GM12878 (cell line): Measurements from ENCODE around the gene SLC25A11. TPM values are rescaled to one million over a fixed set of nuclear protein-coding genes. Genes with fewer than 3 reads are reported as not detected.
A peak's percentile ranks its signal among the peaks of the same experiment; 100 is the strongest.

ENCODE experiments used
- ATAC-seq: fragments of 200-7000 bp; cut with Tn5 transposase; 3 replicates; pipeline ENCODE4 v1.9.1; 2020; ENCODE audit warnings: mild to moderate bottlenecking, moderate library complexity
- BruUV-seq: library from RNA; stranded (reverse); fragments of 400-500 nt; replicated peaks from 2 replicates; lab custom pipeline; 2021; lab: Mats Ljungman, UMichigan
- CTCF ChIA-PET: fragments of 300-600 bp; sonication (Branson Sonifier 250); formaldehyde crosslinking; extraction: SDS; loops from one replicate; lab custom pipeline; 2021; ENCODE audit warnings: inconsistent platforms; lab: Yijun Ruan, JAX
- POLR2A ChIA-PET: fragments of 350-600 bp; formaldehyde crosslinking; extraction: SDS; loops from one replicate; lab custom pipeline; 2021; ENCODE audit warnings: inconsistent platforms; lab: Charles Lee
- RAD21 ChIA-PET: fragments of 300-600 bp; sonication (Branson Sonifier 250); formaldehyde crosslinking; loops from one replicate; lab custom pipeline; 2023; ENCODE audit warnings: antibody characterized with exemption; ENCODE audit not compliant: unreplicated experiment; lab: Charles Lee
- SMC1A ChIA-PET: fragments of 300-600 bp; sonication (Branson Sonifier 250); formaldehyde crosslinking; loops from one replicate; lab custom pipeline; 2023; ENCODE audit not compliant: unreplicated experiment, uncharacterized antibody; lab: Charles Lee
- DNase-seq: peaks from one replicate; pipeline ENCODE4 v3.0.0-alpha.2; 2011; ENCODE audit warnings: low read depth, low spot score
- FAIRE-seq: peaks from 3 replicates; lab custom pipeline; 2011; peaks lifted over from hg19 to GRCh38; lab: Jason Lieb, UNC
- H2AFZ ChIP-seq: 2 replicates; pipeline ENCODE4 v1.6.0; 2011; ENCODE audit warnings: low read depth, low read length, control low read depth; ENCODE audit not compliant: control insufficient read depth
- H3K27ac ChIP-seq: 2 replicates; pipeline ENCODE4 v1.5.1; 2011; ENCODE audit warnings: control low read depth; ENCODE audit not compliant: control insufficient read depth, insufficient read depth
- H3K27me3 ChIP-seq, 2 experiments: replicated peaks in 1 of 2; 2 replicates each; pipeline versions ENCODE4 v1.6.0 to v1.6.1; 2011; ENCODE audit warnings: low read length in 1 of 2; ENCODE audit not compliant: control insufficient read depth in 2 of 2, insufficient read depth in 2 of 2
- H3K36me3 ChIP-seq, 2 experiments: 2 replicates each; pipeline ENCODE4 v1.5.1; 2011; ENCODE audit warnings: low read length in 1 of 2; ENCODE audit not compliant: control insufficient read depth in 2 of 2, insufficient read depth in 2 of 2
- H3K4me1 ChIP-seq: 2 replicates; pipeline ENCODE4 v1.6.1; 2011; ENCODE audit warnings: mild to moderate bottlenecking, low read length, moderate library complexity, mixed read lengths; ENCODE audit not compliant: control insufficient read depth, insufficient read depth
- H3K4me2 ChIP-seq: 2 replicates; pipeline ENCODE4 v1.6.0; 2011; ENCODE audit warnings: control low read depth; ENCODE audit not compliant: control insufficient read depth, insufficient read depth
- H3K4me3 ChIP-seq: fragments of 200-600 bp; sonication (generic); 2 replicates; pipeline ENCODE4 v1.5.1; 2016
- H3K79me2 ChIP-seq: 2 replicates; pipeline ENCODE4 v1.6.0; 2011; ENCODE audit warnings: low read length; ENCODE audit not compliant: control insufficient read depth, insufficient read depth
- H3K9ac ChIP-seq: 2 replicates; pipeline ENCODE4 v1.8.0; 2011; ENCODE audit warnings: low read length, control low read depth, mixed read lengths; ENCODE audit not compliant: control insufficient read depth, insufficient read depth
- H3K9me3 ChIP-seq: replicated peaks from 3 replicates; pipeline ENCODE4 v1.5.1; 2011; ENCODE audit warnings: mild to moderate bottlenecking, low read length; ENCODE audit not compliant: control insufficient read depth, insufficient read depth
- H4K20me1 ChIP-seq: 2 replicates; pipeline ENCODE4 v1.6.0; 2011; ENCODE audit not compliant: control insufficient read depth, insufficient read depth
- ASH2L ChIP-seq: fragments of 300-600, 200-600 bp; sonication (generic); IDR thresholded peaks from 2 replicates; pipeline ENCODE4 v1.6.1; 2017; ENCODE audit warnings: low read depth, mild to moderate bottlenecking, borderline replicate concordance
- CREM ChIP-seq: IDR thresholded peaks from 2 replicates; pipeline ENCODE4 v1.6.1; 2014; ENCODE audit warnings: antibody characterized with exemption, low read depth
- ETV6 ChIP-seq, 2 experiments: fragments of 450-650 bp in 1 of 2; IDR thresholded peaks in 1 of 2; conservative IDR thresholded peaks in 1 of 2; 2 replicates each; pipeline ENCODE4 v1.6.1; 2014; ENCODE audit warnings: antibody characterized with exemption in 1 of 2, borderline replicate concordance in 1 of 2, low read depth in 1 of 2, mild to moderate bottlenecking in 1 of 2, moderate library complexity in 1 of 2
- GABPA ChIP-seq: IDR thresholded peaks from 2 replicates; pipeline ENCODE4 v1.6.1; 2014; ENCODE audit warnings: antibody characterized with exemption, low read depth, mild to moderate bottlenecking, inconsistent platforms
- HDAC2 ChIP-seq: fragments of 200-600 bp; sonication (generic); IDR thresholded peaks from 2 replicates; pipeline ENCODE4 v1.6.1; 2017
- IRF4 ChIP-seq: IDR thresholded peaks from 2 replicates; pipeline ENCODE4 v1.6.1; 2011; ENCODE audit warnings: low read depth, low read length
- NBN ChIP-seq: fragments of 450-650 bp; IDR thresholded peaks from 2 replicates; pipeline ENCODE4 v1.6.1; 2016
- POLR2AphosphoS5 ChIP-seq: IDR thresholded peaks from 2 replicates; pipeline ENCODE4 v1.6.1; 2011; ENCODE audit warnings: mild to moderate bottlenecking, low read length, inconsistent platforms
- POU2F2 ChIP-seq: IDR thresholded peaks from 3 replicates; pipeline ENCODE4 v1.6.1; 2011; ENCODE audit warnings: low read depth, mild to moderate bottlenecking, low read length, borderline replicate concordance
- RAD21 ChIP-seq: IDR thresholded peaks from 2 replicates; pipeline ENCODE4 v1.6.1; 2011; ENCODE audit warnings: mild to moderate bottlenecking, low read depth, low read length, moderate library complexity; ENCODE audit not compliant: insufficient read depth
- SMAD5 ChIP-seq: IDR thresholded peaks from 2 replicates; pipeline ENCODE4 v1.6.1; 2016; ENCODE audit warnings: antibody characterized with exemption, low read depth
- SMC3 ChIP-seq: IDR thresholded peaks from 2 replicates; pipeline ENCODE4 v1.6.1; 2011; ENCODE audit warnings: low read length, improper control_type of control experiment, borderline replicate concordance
- SRF ChIP-seq, 2 experiments: IDR thresholded peaks; 2 replicates each; pipeline ENCODE4 v1.6.1; 2011; ENCODE audit warnings: low read depth in 2 of 2, low read length in 2 of 2, mild to moderate bottlenecking in 1 of 2, moderate library complexity in 1 of 2
- YY1 ChIP-seq: IDR thresholded peaks from 2 replicates; pipeline ENCODE4 v1.6.1; 2011; ENCODE audit warnings: low read depth, mild to moderate bottlenecking, low read length
- ZNF207 ChIP-seq: fragments of 450-650 bp; IDR thresholded peaks from 2 replicates; pipeline ENCODE4 v1.6.1; 2014; ENCODE audit warnings: antibody characterized with exemption, mild to moderate bottlenecking, borderline replicate concordance
- WGBS: methylation state at CpG from one replicate; pipeline ENCODE4 v1.1.6; 2016; ENCODE audit warnings: low lambda C conversion rate; ENCODE audit not compliant: insufficient replicate concordance, insufficient coverage; ENCODE audit errors: missing lambda C conversion rate; 5-methylcytosine and 5-hydroxymethylcytosine counted together
- in situ Hi-C: fragments of 300-500 bp; cut with MboI; formaldehyde crosslinking; loops from 9 replicates; pipeline ENCODE4 v1.14.3; 2018; ENCODE audit warnings: mixed read lengths
- intact Hi-C: fragments of 100-400 bp; cut with micrococcal nuclease; formaldehyde crosslinking; loops from one replicate; pipeline ENCODE4 v1.14.2; 2022; ENCODE audit not compliant: unreplicated experiment
- polyA plus RNA-seq, 11 experiments: library from polyadenylated mRNA; depleted of rRNA in 4 of 11; unstranded in 6 of 11; stranded (reverse) in 5 of 11; fragments of >200 nt; fragmentation: Nextera tagmentation in 4 of 11; fragmentation: Illumina TruSeq in 1 of 11; extraction: Ambion mirVana in 4 of 11; extraction: Trizol in 1 of 11; gene quantifications; 1 replicate in 1 of 11; 2 replicates in 10 of 11; pipeline versions ENCODE4 v1.2.1 to v1.2.3, GENCODE V29; 2011 to 2016; ENCODE audit warnings: inconsistent platforms in 2 of 11, missing spikeins in 2 of 11, low read depth in 1 of 11
- total RNA-seq, 4 experiments: library from RNA; depleted of rRNA in 3 of 4; stranded (reverse); fragments of >200 nt in 3 of 4; fragmentation: Illumina TruSeq in 1 of 4; extraction: Trizol in 1 of 4; gene quantifications; 2 replicates each; pipeline versions ENCODE4 v1.2.1 to v1.2.3, GENCODE V29; 2013 to 2021
- TF ChIP-seq, protein P1 (sequence below): IDR thresholded peaks from 2 replicates; pipeline ENCODE4 v1.6.1; 2012; ENCODE audit warnings: low read depth, low read length, improper control_type of control experiment
- TF ChIP-seq, protein P2 (sequence below): fragments of 450-650 bp; IDR thresholded peaks from 2 replicates; pipeline ENCODE4 v1.6.1; 2018; ENCODE audit warnings: borderline replicate concordance, mild to moderate bottlenecking; ENCODE audit not compliant: partially characterized antibody
- TF ChIP-seq, protein P3 (sequence below), 3 experiments: IDR thresholded peaks in 2 of 3; conservative IDR thresholded peaks in 1 of 3; 2 replicates each; pipeline ENCODE4 v1.5.1; 2011; ENCODE audit warnings: low read depth in 3 of 3, low read length in 3 of 3, mild to moderate bottlenecking in 3 of 3, control low read depth in 2 of 3, moderate library complexity in 2 of 3, inconsistent platforms in 1 of 3, mixed read lengths in 1 of 3; ENCODE audit not compliant: control insufficient read depth in 2 of 3, insufficient read depth in 1 of 3; ENCODE audit errors: extremely low read depth in 1 of 3

The SLC25A11 gene
- total and polyA plus RNA-seq, 10 of the 15 experiments (the other 5 are each of a cell fraction or from before 2014, with no cell fraction given): 5.8 to 142 (median 65.0) TPM

DNA sequence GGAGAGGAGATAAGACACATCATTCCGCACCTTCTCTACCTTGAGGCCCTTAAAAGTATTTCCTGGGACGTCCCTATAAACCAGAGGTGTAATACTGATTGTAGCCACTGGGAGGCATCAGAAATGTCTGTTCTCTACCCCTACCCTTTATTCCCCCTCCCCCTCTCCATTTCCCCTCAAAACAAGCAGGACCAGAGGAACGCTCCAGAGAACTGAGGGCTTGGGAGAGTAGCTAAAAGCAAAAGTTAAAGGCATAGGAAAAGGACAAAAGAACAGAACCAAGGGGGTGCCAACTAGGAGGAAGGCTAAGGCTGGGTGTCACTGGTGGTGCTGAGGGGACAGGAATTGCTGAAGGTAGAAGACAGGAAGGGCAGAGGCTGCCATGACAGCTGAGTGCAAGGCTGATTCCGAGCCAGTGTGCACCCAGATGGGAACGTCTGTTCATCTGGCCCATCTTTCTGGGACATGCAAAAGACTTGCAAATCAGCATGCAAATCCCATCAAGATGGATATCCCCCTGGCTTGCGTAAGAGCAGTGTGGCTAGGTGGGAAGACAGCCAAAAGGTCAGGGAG, 40.9 kb upstream of the SLC25A11 start:
- FAIRE-seq (peak; percentile 62), ATAC-seq (peak; percentile 92), DNase-seq (no peak)
- no peak overlapping the region for H3K4me3 ChIP-seq
- SMC1A ChIA-PET: interaction anchor here (0.9 to 3.6 kb wide), 6 partner anchors 12 to 81 kb away, joined by 3 to 29 read pairs (median 5); partner anchors contain the start of gene SPAG7
- peaks cover 12% of the 10 kb centered on the region for H3K4me1 ChIP-seq
- CTCF ChIA-PET: interaction anchor here (0.7 to 4.5 kb wide), 17 partner anchors 9 to 130 kb away, joined by 3 to 55 read pairs (median 4); partner anchors contain the start of genes CHRNE and SLC52A1
- H3K27me3 ChIP-seq: no peaks in the 10 kb centered on the region
- H2AFZ ChIP-seq: no peak overlapping the region; the same call in 1 of the 2 replicates
- intact Hi-C loops: loop anchor here (1.0 kb wide), 1 partner anchor 82 kb away; no protein-coding TSS in a partner anchor
- H3K9me3 ChIP-seq: no peaks in the 10 kb centered on the region
- 26% methylated on average over 6 of the region's 6 CpGs for WGBS
- H3K79me2 ChIP-seq: no peaks in the 10 kb centered on the region
- POLR2A ChIA-PET: interaction anchor here (0.5 to 2.4 kb wide), 3 partner anchors 13 to 81 kb away, joined by 3 to 8 read pairs (median 4); partner anchors contain the start of gene SPAG7
- in situ Hi-C loops: loop anchor here (5.0 kb wide), 1 partner anchor 87 kb away; no protein-coding TSS in a partner anchor
- H3K36me3 ChIP-seq: peaks cover 12 to 16% of the 10 kb centered on the region in 2 experiments; a peak in 3 of 4 replicates
- no peak overlapping the region for H3K9ac ChIP-seq
- no peaks in the 10 kb centered on the region for H4K20me1 ChIP-seq
- BruUV-seq: no TSS peak
- H3K4me2 ChIP-seq: no peak overlapping the region
- 0 out of 2 replicates have a peak overlapping the region, but pooled peaks have one; percentile 3 for H3K27ac ChIP-seq
- RAD21 ChIA-PET: interaction anchor here (1.0 to 2.1 kb wide), 2 partner anchors 72 to 81 kb away, joined by 3 to 15 read pairs; no protein-coding TSS in a partner anchor
- no peak for TF ChIP-seq ASH2L
- 0 out of 2 replicates have a peak, but pooled peaks have one; percentile 26 for TF ChIP-seq NBN
- peak; percentile 64 to 90 for TF ChIP-seq SRF (IDR thresholded peaks at IDR 0.05; ENCODE audit: low read depth in 2 of 2, low read length in 2 of 2)
- TF ChIP-seq, protein P1, sequence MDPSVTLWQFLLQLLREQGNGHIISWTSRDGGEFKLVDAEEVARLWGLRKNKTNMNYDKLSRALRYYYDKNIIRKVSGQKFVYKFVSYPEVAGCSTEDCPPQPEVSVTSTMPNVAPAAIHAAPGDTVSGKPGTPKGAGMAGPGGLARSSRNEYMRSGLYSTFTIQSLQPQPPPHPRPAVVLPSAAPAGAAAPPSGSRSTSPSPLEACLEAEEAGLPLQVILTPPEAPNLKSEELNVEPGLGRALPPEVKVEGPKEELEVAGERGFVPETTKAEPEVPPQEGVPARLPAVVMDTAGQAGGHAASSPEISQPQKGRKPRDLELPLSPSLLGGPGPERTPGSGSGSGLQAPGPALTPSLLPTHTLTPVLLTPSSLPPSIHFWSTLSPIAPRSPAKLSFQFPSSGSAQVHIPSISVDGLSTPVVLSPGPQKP: 0 out of 2 replicates have a peak, but pooled peaks have one; percentile 58
- peak; percentile 43; the same call in 1 of the 2 replicates for TF ChIP-seq ZNF207
- TF ChIP-seq RAD21: peak; percentile 65
- TF ChIP-seq ETV6 (conservative IDR thresholded peaks at IDR 0.05 in 1 of 2, IDR thresholded peaks at IDR 0.05 in 1 of 2; ENCODE audit: borderline replicate concordance in 1 of 2, low read depth in 1 of 2): 0 out of 4 replicates have a peak, but pooled peaks of 1 of the 2 experiments have one; percentile 14
- TF ChIP-seq, protein P2, sequence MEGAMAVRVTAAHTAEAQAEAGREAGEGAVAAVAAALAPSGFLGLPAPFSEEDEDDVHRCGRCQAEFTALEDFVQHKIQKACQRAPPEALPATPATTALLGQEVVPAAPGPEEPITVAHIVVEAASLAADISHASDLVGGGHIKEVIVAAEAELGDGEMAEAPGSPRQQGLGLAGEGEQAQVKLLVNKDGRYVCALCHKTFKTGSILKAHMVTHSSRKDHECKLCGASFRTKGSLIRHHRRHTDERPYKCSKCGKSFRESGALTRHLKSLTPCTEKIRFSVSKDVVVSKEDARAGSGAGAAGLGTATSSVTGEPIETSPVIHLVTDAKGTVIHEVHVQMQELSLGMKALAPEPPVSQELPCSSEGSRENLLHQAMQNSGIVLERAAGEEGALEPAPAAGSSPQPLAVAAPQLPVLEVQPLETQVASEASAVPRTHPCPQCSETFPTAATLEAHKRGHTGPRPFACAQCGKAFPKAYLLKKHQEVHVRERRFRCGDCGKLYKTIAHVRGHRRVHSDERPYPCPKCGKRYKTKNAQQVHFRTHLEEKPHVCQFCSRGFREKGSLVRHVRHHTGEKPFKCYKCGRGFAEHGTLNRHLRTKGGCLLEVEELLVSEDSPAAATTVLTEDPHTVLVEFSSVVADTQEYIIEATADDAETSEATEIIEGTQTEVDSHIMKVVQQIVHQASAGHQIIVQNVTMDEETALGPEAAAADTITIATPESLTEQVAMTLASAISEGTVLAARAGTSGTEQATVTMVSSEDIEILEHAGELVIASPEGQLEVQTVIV: no peak
- no peak for TF ChIP-seq GABPA
- peak; percentile 88 for TF ChIP-seq SMC3
- TF ChIP-seq, protein P3, sequence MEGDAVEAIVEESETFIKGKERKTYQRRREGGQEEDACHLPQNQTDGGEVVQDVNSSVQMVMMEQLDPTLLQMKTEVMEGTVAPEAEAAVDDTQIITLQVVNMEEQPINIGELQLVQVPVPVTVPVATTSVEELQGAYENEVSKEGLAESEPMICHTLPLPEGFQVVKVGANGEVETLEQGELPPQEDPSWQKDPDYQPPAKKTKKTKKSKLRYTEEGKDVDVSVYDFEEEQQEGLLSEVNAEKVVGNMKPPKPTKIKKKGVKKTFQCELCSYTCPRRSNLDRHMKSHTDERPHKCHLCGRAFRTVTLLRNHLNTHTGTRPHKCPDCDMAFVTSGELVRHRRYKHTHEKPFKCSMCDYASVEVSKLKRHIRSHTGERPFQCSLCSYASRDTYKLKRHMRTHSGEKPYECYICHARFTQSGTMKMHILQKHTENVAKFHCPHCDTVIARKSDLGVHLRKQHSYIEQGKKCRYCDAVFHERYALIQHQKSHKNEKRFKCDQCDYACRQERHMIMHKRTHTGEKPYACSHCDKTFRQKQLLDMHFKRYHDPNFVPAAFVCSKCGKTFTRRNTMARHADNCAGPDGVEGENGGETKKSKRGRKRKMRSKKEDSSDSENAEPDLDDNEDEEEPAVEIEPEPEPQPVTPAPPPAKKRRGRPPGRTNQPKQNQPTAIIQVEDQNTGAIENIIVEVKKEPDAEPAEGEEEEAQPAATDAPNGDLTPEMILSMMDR (IDR thresholded peaks at IDR 0.05 in 2 of 3, conservative IDR thresholded peaks at IDR 0.05 in 1 of 3; ENCODE audit: control insufficient read depth in 2 of 3, extremely low read depth in 1 of 3, insufficient read depth in 1 of 3, low read depth in 3 of 3, low read length in 3 of 3): peak; percentile 63 to 68 (median 66)
- no peak for TF ChIP-seq CREM
- peak; percentile 63; the same call in 1 of the 2 replicates for TF ChIP-seq YY1
- no peak for TF ChIP-seq HDAC2
- TF ChIP-seq IRF4: peak; percentile 27; the same call in 1 of the 2 replicates
- TF ChIP-seq POU2F2: 0 out of 3 replicates have a peak, but pooled peaks have one; percentile 8
- peak; percentile 65 for TF ChIP-seq POLR2AphosphoS5
- no peak for TF ChIP-seq SMAD5
